GM12878 (cell line): ENCODE results near the gene ZBTB37. TPM values are rescaled to one million over a fixed set of nuclear protein-coding genes. Genes with fewer than 3 reads are reported as not detected.

Experiments used
- CBX5 ChIP-seq: sonication (generic); IDR thresholded peaks from 2 replicates; pipeline ENCODE4 v1.6.1; 2016; ENCODE audit warnings: low read depth, moderate library complexity, mild to moderate bottlenecking, inconsistent platforms
- CHD1 ChIP-seq: IDR thresholded peaks from 2 replicates; pipeline ENCODE4 v1.6.1; 2012; ENCODE audit warnings: low read depth, low read length, improper control_type of control experiment
- GATAD2B ChIP-seq: fragments of 450-650 bp; conservative IDR thresholded peaks from 2 replicates; pipeline ENCODE4 v1.6.1; 2017; ENCODE audit warnings: low read depth, mild to moderate bottlenecking, moderate library complexity
- PAX5 ChIP-seq: IDR thresholded peaks from 2 replicates; pipeline ENCODE4 v1.6.1; 2011; ENCODE audit warnings: low read depth, low read length, borderline replicate concordance
- POLR2AphosphoS5 ChIP-seq: IDR thresholded peaks from 2 replicates; pipeline ENCODE4 v1.6.1; 2011; ENCODE audit warnings: mild to moderate bottlenecking, low read length, inconsistent platforms
- SP1 ChIP-seq: IDR thresholded peaks from one replicate; pipeline ENCODE4 v1.6.1; 2011; ENCODE audit warnings: low read depth, low read length
- SREBF1 ChIP-seq: IDR thresholded peaks from 2 replicates; pipeline ENCODE4 v1.6.1; 2012; ENCODE audit warnings: mild to moderate bottlenecking, low read length
- polyA plus RNA-seq, 11 experiments: library from polyadenylated mRNA; depleted of rRNA in 4 of 11; unstranded in 6 of 11; stranded (reverse) in 5 of 11; fragments of >200 nt; fragmentation: Nextera tagmentation in 4 of 11; fragmentation: Illumina TruSeq in 1 of 11; extraction: Ambion mirVana in 4 of 11; extraction: Trizol in 1 of 11; gene quantifications; 1 replicate in 1 of 11; 2 replicates in 10 of 11; pipeline versions ENCODE4 v1.2.1 to v1.2.3, GENCODE V29; 2011 to 2016; ENCODE audit warnings: inconsistent platforms in 2 of 11, missing spikeins in 2 of 11, low read depth in 1 of 11
- total RNA-seq, 4 experiments: library from RNA; depleted of rRNA in 3 of 4; stranded (reverse); fragments of >200 nt in 3 of 4; fragmentation: Illumina TruSeq in 1 of 4; extraction: Trizol in 1 of 4; gene quantifications; 2 replicates each; pipeline versions ENCODE4 v1.2.1 to v1.2.3, GENCODE V29; 2013 to 2021
- TF ChIP-seq, protein P1 (sequence below): fragments of 450-650 bp; IDR thresholded peaks from 2 replicates; pipeline ENCODE4 v1.6.1; 2016; ENCODE audit warnings: mild to moderate bottlenecking, moderate library complexity, borderline replicate concordance
- TF ChIP-seq, protein P2 (sequence below): fragments of 450-650 bp; IDR thresholded peaks from 2 replicates; pipeline ENCODE4 v1.6.1; 2017; ENCODE audit warnings: low read depth, mild to moderate bottlenecking, moderate library complexity

Gene ZBTB37
- total and polyA plus RNA-seq, 10 of the 15 experiments (the other 5 are each of a cell fraction or from before 2014, with no cell fraction given): 0.16 to 5.7 (median 1.9) TPM

- TF ChIP-seq, protein P1, sequence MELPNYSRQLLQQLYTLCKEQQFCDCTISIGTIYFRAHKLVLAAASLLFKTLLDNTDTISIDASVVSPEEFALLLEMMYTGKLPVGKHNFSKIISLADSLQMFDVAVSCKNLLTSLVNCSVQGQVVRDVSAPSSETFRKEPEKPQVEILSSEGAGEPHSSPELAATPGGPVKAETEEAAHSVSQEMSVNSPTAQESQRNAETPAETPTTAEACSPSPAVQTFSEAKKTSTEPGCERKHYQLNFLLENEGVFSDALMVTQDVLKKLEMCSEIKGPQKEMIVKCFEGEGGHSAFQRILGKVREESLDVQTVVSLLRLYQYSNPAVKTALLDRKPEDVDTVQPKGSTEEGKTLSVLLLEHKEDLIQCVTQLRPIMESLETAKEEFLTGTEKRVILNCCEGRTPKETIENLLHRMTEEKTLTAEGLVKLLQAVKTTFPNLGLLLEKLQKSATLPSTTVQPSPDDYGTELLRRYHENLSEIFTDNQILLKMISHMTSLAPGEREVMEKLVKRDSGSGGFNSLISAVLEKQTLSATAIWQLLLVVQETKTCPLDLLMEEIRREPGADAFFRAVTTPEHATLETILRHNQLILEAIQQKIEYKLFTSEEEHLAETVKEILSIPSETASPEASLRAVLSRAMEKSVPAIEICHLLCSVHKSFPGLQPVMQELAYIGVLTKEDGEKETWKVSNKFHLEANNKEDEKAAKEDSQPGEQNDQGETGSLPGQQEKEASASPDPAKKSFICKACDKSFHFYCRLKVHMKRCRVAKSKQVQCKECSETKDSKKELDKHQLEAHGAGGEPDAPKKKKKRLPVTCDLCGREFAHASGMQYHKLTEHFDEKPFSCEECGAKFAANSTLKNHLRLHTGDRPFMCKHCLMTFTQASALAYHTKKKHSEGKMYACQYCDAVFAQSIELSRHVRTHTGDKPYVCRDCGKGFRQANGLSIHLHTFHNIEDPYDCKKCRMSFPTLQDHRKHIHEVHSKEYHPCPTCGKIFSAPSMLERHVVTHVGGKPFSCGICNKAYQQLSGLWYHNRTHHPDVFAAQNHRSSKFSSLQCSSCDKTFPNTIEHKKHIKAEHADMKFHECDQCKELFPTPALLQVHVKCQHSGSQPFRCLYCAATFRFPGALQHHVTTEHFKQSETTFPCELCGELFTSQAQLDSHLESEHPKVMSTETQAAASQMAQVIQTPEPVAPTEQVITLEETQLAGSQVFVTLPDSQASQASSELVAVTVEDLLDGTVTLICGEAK: no peak
- no peak for TF ChIP-seq CBX5
- no peak for TF ChIP-seq GATAD2B
- TF ChIP-seq, protein P2, sequence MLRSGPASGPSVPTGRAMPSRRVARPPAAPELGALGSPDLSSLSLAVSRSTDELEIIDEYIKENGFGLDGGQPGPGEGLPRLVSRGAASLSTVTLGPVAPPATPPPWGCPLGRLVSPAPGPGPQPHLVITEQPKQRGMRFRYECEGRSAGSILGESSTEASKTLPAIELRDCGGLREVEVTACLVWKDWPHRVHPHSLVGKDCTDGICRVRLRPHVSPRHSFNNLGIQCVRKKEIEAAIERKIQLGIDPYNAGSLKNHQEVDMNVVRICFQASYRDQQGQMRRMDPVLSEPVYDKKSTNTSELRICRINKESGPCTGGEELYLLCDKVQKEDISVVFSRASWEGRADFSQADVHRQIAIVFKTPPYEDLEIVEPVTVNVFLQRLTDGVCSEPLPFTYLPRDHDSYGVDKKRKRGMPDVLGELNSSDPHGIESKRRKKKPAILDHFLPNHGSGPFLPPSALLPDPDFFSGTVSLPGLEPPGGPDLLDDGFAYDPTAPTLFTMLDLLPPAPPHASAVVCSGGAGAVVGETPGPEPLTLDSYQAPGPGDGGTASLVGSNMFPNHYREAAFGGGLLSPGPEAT: no peak
- TF ChIP-seq SP1: no peak
- TF ChIP-seq PAX5: no peak
- TF ChIP-seq SREBF1: no peak
- TF ChIP-seq POLR2AphosphoS5: peak; percentile 21; the same call in 1 of the 2 replicates
- TF ChIP-seq CHD1: no peak
- TF ChIP-seq, all 136 proteins: peak for 4
These were observed 5.4 kb upstream of the ZBTB37 start (continued) for GRCh38 chr1:173862769-173863223.
